Measurements from ENCODE around the gene BABAM2. TPM values are rescaled to one million over a fixed set of nuclear protein-coding genes. Genes with fewer than 3 reads are reported as not detected.
"Not testable (repeated sequence)": the region's sequence is repeated elsewhere in the genome, so short reads cannot be mapped to it uniquely, and the experiment has no call there.

BABAM2 gene
- total RNA-seq, 3 donors from 2014 or later = 34.8 to 42.4 (median 41.3) TPM

DNA sequence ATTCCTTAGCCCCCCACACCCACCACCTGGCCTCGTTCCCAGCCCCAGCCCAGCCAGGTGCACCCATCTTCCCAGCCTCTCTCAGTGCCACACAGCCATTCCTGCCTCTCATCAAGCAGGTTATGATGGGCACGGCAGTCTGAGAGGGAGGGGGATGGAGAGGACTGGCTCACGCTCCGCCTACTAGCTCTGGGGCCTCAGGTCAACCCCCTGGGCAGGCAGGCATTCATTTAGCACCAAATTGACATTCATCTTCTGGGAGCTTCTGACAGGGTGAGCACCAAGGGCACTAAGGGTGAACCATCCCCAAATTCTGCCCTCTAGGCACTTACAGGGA lies 435.9 kb downstream of the BABAM2 start:
- intact Hi-C loops (cut with DNase I, micrococcal nuclease) = no loop called here
- Histone ChIP-seq H3K36me3 (ENCODE audit: low read depth) (no peaks in the 10 kb centered on the region), H3K4me3 (no peak overlapping the region), H3K9me3 (no peaks in the 10 kb centered on the region), H3K4me1 (ENCODE audit: low read depth) (no peaks in the 10 kb centered on the region)
- DNase-seq = no peak
- TF ChIP-seq, protein P1, sequence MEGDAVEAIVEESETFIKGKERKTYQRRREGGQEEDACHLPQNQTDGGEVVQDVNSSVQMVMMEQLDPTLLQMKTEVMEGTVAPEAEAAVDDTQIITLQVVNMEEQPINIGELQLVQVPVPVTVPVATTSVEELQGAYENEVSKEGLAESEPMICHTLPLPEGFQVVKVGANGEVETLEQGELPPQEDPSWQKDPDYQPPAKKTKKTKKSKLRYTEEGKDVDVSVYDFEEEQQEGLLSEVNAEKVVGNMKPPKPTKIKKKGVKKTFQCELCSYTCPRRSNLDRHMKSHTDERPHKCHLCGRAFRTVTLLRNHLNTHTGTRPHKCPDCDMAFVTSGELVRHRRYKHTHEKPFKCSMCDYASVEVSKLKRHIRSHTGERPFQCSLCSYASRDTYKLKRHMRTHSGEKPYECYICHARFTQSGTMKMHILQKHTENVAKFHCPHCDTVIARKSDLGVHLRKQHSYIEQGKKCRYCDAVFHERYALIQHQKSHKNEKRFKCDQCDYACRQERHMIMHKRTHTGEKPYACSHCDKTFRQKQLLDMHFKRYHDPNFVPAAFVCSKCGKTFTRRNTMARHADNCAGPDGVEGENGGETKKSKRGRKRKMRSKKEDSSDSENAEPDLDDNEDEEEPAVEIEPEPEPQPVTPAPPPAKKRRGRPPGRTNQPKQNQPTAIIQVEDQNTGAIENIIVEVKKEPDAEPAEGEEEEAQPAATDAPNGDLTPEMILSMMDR (IDR thresholded peaks at IDR 0.05) = no peak
- no peak for ATAC-seq

DNA sequence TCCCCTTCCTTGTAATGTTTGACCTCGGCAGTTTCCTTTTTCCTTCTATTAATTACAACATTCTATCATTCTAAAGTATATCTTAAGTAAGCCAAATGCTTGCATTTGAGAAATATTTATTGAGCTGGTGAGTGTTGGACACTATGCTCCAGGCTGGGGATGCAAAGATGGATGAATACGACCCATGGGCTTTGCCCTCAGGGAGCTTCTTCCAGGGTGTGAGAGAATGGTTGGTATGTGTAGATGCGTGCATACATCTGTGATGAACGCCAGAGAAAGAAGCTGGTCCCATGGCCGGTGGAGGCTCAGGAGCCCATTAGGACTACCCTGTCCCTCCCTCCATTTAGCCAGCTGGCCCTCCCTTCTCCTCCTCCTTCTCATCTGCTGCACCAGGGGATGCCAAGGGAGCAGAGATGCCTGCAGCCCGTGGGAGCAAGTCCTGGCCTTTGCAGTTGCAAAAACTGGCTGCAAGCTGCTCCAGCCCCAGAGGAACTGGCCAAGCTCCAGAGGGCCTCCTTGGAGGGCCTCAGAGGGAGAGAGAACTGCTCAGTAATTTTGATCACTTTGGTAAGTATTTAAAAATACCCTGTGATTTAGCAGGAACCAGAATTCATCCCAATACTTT lies 436.5 kb downstream of the BABAM2 start:
- Histone ChIP-seq H3K9me3 (no peaks in the 10 kb centered on the region), H3K36me3 (ENCODE audit: low read depth) (no peaks in the 10 kb centered on the region), H3K4me3 (no peak overlapping the region), H3K4me1 (ENCODE audit: low read depth) (no peaks in the 10 kb centered on the region)
- intact Hi-C loops (cut with DNase I, micrococcal nuclease) = no loop called here
- ATAC-seq = no peak
- DNase-seq = no peak
- TF ChIP-seq, protein P1 (IDR thresholded peaks at IDR 0.05) = no peak

GRCh38 chr2:28327581-28327955 lies 437.0 kb downstream of the BABAM2 start:
- Histone ChIP-seq H3K4me1 (ENCODE audit: low read depth) (no peaks in the 10 kb centered on the region), H3K4me3 (no peak overlapping the region), H3K36me3 (ENCODE audit: low read depth) (no peaks in the 10 kb centered on the region), H3K9me3 (no peaks in the 10 kb centered on the region)
- DNase-seq (no peak), ATAC-seq (no peak)
- TF ChIP-seq, protein P1 (IDR thresholded peaks at IDR 0.05) = no peak
- intact Hi-C loops (cut with DNase I, micrococcal nuclease) = no loop called here

DNA sequence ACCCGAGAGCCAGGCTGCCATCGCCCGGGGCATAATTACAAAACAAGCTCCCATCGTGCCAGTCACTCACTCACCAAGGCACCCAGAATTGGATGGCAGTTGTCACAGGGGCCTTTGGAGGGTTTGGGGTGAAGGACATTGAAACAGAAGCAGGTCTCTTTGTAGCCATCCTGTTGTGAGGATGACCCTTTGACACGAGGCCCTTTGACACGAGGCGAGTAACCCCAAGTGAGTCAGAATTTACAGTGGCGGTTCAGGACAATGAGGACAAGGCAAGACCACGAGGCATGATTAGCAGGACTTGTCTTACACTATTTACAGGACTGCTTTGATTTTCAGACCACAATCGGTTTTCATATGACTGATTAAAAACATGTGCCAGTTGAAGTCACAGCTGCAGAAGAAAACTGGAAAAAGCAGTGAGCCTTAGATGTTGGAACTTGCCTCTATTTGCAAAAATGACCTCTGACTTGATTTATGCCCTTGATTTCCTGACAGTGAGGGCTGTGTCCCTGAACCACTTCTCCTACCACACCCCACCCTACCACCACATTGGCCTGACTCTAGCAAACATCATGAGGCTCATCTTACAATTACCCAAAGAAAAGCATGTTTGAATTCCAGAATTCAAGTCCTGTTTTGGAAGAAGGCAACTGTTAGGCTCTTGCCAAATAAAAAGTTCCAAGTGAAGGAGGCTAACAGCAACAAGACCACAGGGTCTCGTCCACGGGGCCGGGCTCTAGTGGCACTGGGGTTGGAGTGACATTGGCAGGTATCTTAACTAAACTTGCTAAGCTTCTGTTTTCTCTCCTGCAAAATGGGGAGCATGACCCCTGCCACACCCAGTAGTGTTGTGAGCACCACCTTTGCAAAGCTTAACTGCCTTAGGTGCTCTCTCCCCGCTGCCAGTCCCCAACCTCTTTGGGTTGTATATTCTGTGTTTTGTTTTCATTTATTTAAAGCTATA lies 437.7 kb downstream of the BABAM2 start:
- DNase-seq (no peak), ATAC-seq (no peak)
- intact Hi-C loops (cut with DNase I, micrococcal nuclease) = no loop called here
- Histone ChIP-seq H3K4me1 (ENCODE audit: low read depth) (no peaks in the 10 kb centered on the region), H3K36me3 (ENCODE audit: low read depth) (no peaks in the 10 kb centered on the region), H3K9me3 (no peaks in the 10 kb centered on the region), H3K4me3 (no peak overlapping the region)
- TF ChIP-seq, protein P1 (IDR thresholded peaks at IDR 0.05) = no peak

GRCh38 chr2:28329184-28329583 lies 438.7 kb downstream of the BABAM2 start:
- Histone ChIP-seq H3K4me3 (no peak overlapping the region), H3K9me3 (no peaks in the 10 kb centered on the region), H3K4me1 (ENCODE audit: low read depth) (no peaks in the 10 kb centered on the region), H3K36me3 (ENCODE audit: low read depth) (no peaks in the 10 kb centered on the region)
- TF ChIP-seq, protein P1 (IDR thresholded peaks at IDR 0.05) = no peak
- ATAC-seq = no peak
- DNase-seq = no peak
- intact Hi-C loops (cut with DNase I, micrococcal nuclease) = no loop called here

- H3K4me3 ChIP-seq; ATAC-seq; H3K9me3 ChIP-seq; DNase-seq; intact Hi-C loops (cut with DNase I, micrococcal nuclease); H3K4me1 ChIP-seq (ENCODE audit: low read depth); H3K36me3 ChIP-seq (ENCODE audit: low read depth): not testable (repeated sequence)
Observed at GRCh38 chr2:28330722-28331121, 440.2 kb downstream of the BABAM2 start.

DNA sequence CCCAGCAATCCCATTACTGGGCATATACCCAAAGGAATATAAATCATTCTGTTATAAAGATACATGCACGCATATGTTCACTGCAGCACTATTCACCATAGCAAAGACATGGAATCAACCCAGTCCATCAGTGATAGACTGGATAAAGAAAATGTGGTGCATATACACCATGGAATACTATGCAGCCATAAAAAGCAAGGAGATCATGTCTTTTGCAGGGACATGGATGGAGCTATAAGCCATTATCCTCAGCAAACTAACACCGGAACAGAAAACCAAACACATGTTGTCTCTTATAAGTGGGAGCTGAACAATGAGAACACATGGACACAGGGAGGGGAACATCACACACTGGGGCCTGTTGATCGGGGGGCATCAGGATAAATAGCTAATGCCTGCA lies 441.3 kb downstream of the BABAM2 start:
- DNase-seq; H3K9me3 ChIP-seq; H3K36me3 ChIP-seq (ENCODE audit: low read depth); H3K4me1 ChIP-seq (ENCODE audit: low read depth); H3K4me3 ChIP-seq; intact Hi-C loops (cut with DNase I, micrococcal nuclease); ATAC-seq: not testable (repeated sequence)

Measured in mucosa of descending colon (tissue), 3 donors.